ENCODE data around the gene TP53TG3F.
"Not testable (repeated sequence)": the region's sequence is repeated elsewhere in the genome, so short reads cannot be mapped to it uniquely, and the experiment has no call there.

TP53TG3F gene

GRCh38 chr16:33459312-33459711, at the start of gene TP53TG3F:
Gene TP53TG3F, plus strand, starts transcription at chr16:33459612. Its CDS starts 68 bp downstream, at chr16:33459680.
- not testable (repeated sequence) for DNase-seq

DNA sequence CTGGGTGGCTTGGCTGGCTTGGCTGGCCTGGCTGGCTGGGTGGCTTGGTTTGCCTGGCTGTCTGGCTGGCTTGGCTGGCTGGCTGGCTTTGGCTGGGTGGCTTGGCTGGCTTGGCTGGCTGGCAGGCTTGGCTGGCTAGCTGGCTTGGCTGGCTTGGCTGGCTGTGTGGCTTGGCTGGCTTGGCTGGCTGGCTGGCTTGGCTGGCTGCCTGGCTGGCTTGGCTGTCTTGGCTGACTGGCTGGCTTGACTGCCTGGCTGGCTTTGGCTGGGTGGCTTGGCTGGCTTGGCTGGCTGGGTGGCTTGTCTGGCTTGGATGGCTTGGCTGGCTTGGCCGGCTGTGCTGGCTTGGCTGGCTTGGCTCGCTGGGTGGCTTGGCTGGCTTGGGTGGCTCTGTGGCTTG, 32.2 kb downstream of the TP53TG3F start:
- not testable (repeated sequence) for DNase-seq

- not testable (repeated sequence) for DNase-seq
Observed at GRCh38 chr16:33507231-33507630, 47.8 kb downstream of the TP53TG3F start.

DNA sequence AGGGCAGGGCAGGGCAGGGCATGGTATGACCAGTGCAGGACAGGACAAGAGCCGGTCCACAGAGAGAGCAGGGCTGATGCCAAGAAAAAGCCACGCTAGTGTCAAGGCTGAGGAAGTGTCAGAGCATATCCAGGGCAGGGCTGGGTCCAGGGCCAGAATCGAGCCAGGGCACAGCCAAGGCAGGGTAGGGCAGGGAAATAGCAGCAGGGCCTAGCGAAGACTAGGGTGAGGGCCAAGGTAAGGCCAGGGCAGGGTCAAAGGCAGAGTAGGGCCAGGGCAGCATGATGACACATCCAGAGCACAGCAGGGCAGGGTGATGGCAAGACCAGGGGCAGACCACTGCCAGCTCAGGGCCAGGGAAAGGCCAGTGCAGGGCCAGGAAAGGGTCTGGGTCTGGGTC, 49.7 kb downstream of the TP53TG3F start:
- DNase-seq = not testable (repeated sequence)

- not testable (repeated sequence) for DNase-seq
Observed at GRCh38 chr16:33509906-33510305, 50.5 kb downstream of the TP53TG3F start.

Measured in NK-92 treated with Interleukin-12 subunit alpha and Interleukin-12 subunit beta, amount 100 ng/mL, for 24 hours (cell line).